HepG2 (cell line): ENCODE measurements around the gene MLST8. TPM values are rescaled to one million over a fixed set of nuclear protein-coding genes. Genes with fewer than 3 reads are reported as not detected.
A peak's percentile ranks its signal among the peaks of the same experiment; 100 is the strongest.

ENCODE experiments used
- ATAC-seq: fragments of 200-7000 bp; cut with Tn5 transposase; 3 replicates; pipeline ENCODE4 v1.9.1; 2020; ENCODE audit warnings: mild to moderate bottlenecking, moderate library complexity
- BruUV-seq: library from RNA; stranded (reverse); fragments of 400-500 nt; replicated peaks from 2 replicates; lab custom pipeline; 2021; lab: Mats Ljungman, UMichigan
- CTCF ChIA-PET: fragments of 300-600 bp; formaldehyde crosslinking; extraction: SDS; loops from one replicate; lab custom pipeline; 2021; ENCODE audit warnings: low total read pairs, inconsistent platforms, low intra/inter-chr PET ratio; lab: Yijun Ruan, JAX
- POLR2A ChIA-PET: fragments of 350-600 bp; sonication (Branson Sonifier 250); formaldehyde crosslinking; loops from one replicate; lab custom pipeline; 2020; ENCODE audit warnings: antibody characterized with exemption, inconsistent platforms; lab: Yijun Ruan, JAX
- DNase-seq: peaks from one replicate; pipeline ENCODE4 v3.0.0-alpha.2; 2015; ENCODE audit warnings: low spot score
- FAIRE-seq: peaks from 3 replicates; lab custom pipeline; 2011; peaks lifted over from hg19 to GRCh38; lab: Jason Lieb, UNC
- H2AFZ ChIP-seq: one replicate; pipeline ENCODE4 v1.6.1; 2011; ENCODE audit warnings: low read length, inconsistent platforms
- H3K27ac ChIP-seq: fragments of 300-600 bp; 3 replicates; pipeline ENCODE4 v1.8.0; 2011; ENCODE audit warnings: mixed run types, mild to moderate bottlenecking, mixed read lengths, low read length, inconsistent platforms; ENCODE audit not compliant: insufficient read depth; ENCODE audit errors: extremely low read length
- H3K27me3 ChIP-seq, 2 experiments: fragments of 200-600 bp in 1 of 2; 2 replicates in 1 of 2; 3 replicates in 1 of 2; pipeline versions ENCODE4 v1.6.0 to v1.8.0; 2011; ENCODE audit warnings: low read length in 2 of 2, mild to moderate bottlenecking in 2 of 2, moderate library complexity in 2 of 2, inconsistent platforms in 1 of 2; ENCODE audit not compliant: insufficient read depth in 2 of 2, control insufficient read depth in 1 of 2
- H3K36me3 ChIP-seq, 2 experiments: fragments of 200-600 bp in 1 of 2; replicated peaks in 1 of 2; 2 replicates in 1 of 2; 3 replicates in 1 of 2; pipeline versions ENCODE4 v1.5.1 to v1.8.0; 2011; ENCODE audit warnings: low read length in 2 of 2, inconsistent platforms in 1 of 2; ENCODE audit not compliant: insufficient read depth in 2 of 2, control insufficient read depth in 1 of 2
- H3K4me1 ChIP-seq: 2 replicates; pipeline ENCODE4 v1.5.1; 2012; ENCODE audit warnings: low read length, inconsistent platforms; ENCODE audit not compliant: insufficient read depth
- H3K4me2 ChIP-seq: 2 replicates; pipeline ENCODE4 v1.6.0; 2011; ENCODE audit warnings: low read depth, low read length, inconsistent platforms
- H3K4me3 ChIP-seq, 3 experiments: fragments of 200-600 bp in 1 of 3; sonication (generic), shearing (Covaris generic) in 1 of 3; replicated peaks in 1 of 3; 2 replicates each; pipeline ENCODE4 v1.5.1; 2011 to 2016; ENCODE audit warnings: low read length in 3 of 3, inconsistent platforms in 2 of 3, low read depth in 2 of 3, mild to moderate bottlenecking in 2 of 3, control low read depth in 1 of 3, mixed read lengths in 1 of 3; ENCODE audit not compliant: insufficient read depth in 1 of 3
- H3K79me2 ChIP-seq: one replicate; pipeline ENCODE4 v1.6.1; 2011; ENCODE audit warnings: low read length, inconsistent platforms; ENCODE audit not compliant: insufficient read depth
- H3K9ac ChIP-seq: 2 replicates; pipeline ENCODE4 v1.6.0; 2011; ENCODE audit warnings: mild to moderate bottlenecking, low read depth, low read length, inconsistent platforms; ENCODE audit not compliant: insufficient read depth
- H3K9me3 ChIP-seq: 2 replicates; pipeline ENCODE4 v1.5.1; 2012; ENCODE audit warnings: mild to moderate bottlenecking, low read length
- H4K20me1 ChIP-seq: 2 replicates; pipeline ENCODE4 v1.6.0; 2011; ENCODE audit warnings: inconsistent platforms, mild to moderate bottlenecking, low read length, moderate library complexity; ENCODE audit not compliant: insufficient read depth
- KDM4B ChIP-seq: sonication (generic); formaldehyde crosslinking; IDR thresholded peaks from 2 replicates; pipeline ENCODE4 v1.4.0; 2020; ENCODE audit warnings: missing genetic modification reagents
- MNT ChIP-seq: fragments of 450-650 bp; IDR thresholded peaks from 2 replicates; pipeline ENCODE4 v1.6.1; 2016
- ZBTB33 ChIP-seq: sonication (generic); formaldehyde crosslinking; IDR thresholded peaks from 2 replicates; pipeline ENCODE4 v1.4.0; 2020; ENCODE audit warnings: missing genetic modification reagents
- WGBS: methylation state at CpG from one replicate; pipeline ENCODE4 v1.1.6; 2017; ENCODE audit warnings: low lambda C conversion rate; 5-methylcytosine and 5-hydroxymethylcytosine counted together
- in situ Hi-C: cut with HindIII; loops from 2 replicates; pipeline ENCODE4 v1.10.0; 2017; ENCODE audit warnings: low pct_unique_long_range_greater_than_20kb; ENCODE audit not compliant: extremely low pct_ligation_motif_present
- intact Hi-C: fragments of 100-400 bp; cut with micrococcal nuclease; formaldehyde crosslinking; loops from one replicate; pipeline ENCODE4 v1.10.0; 2022; ENCODE audit not compliant: unreplicated experiment
- polyA plus RNA-seq, 8 experiments: library from polyadenylated mRNA; depleted of rRNA in 3 of 8; stranded (reverse) in 7 of 8; unstranded in 1 of 8; fragments of >200 nt; fragmentation: Illumina TruSeq in 4 of 8; extraction: Trizol in 4 of 8; gene quantifications; 2 replicates each; pipeline versions ENCODE4 v1.2.1 to v1.2.3, GENCODE V29; 2011 to 2016; ENCODE audit warnings: low read depth in 4 of 8, missing spikeins in 1 of 8, mixed read lengths in 1 of 8; ENCODE audit not compliant: insufficient read depth in 1 of 8
- total RNA-seq, 5 experiments: library from RNA; depleted of rRNA; stranded (reverse); fragments of >200 nt; fragmentation: Illumina TruSeq; extraction: Trizol; gene quantifications; 2 replicates each; pipeline ENCODE4 v1.2.3, GENCODE V29; 2016; ENCODE audit warnings: low read depth in 1 of 5

MLST8 gene
- total and polyA plus RNA-seq, 2 of the 13 experiments (the other 11 are each of a cell fraction or from before 2014, with no cell fraction given), result 30.8 to 72.7 TPM

GRCh38 chr16:2186505-2186904, 18.7 kb upstream of the MLST8 start (continued):
- no peak for TF ChIP-seq MNT
- TF ChIP-seq, all 625 proteins: peak for 0

GRCh38 chr16:2187212-2187611, 18.0 kb upstream of the MLST8 start:
- no peak overlapping the region for H3K4me2 ChIP-seq
- H3K4me3 ChIP-seq, result no peak overlapping the region
- no peaks in the 10 kb centered on the region for H4K20me1 ChIP-seq
- H3K79me2 ChIP-seq, result no peaks in the 10 kb centered on the region
- in situ Hi-C loops (no loop called here), intact Hi-C loops (no loop called here)
- H3K36me3 ChIP-seq, result no peaks in the 10 kb centered on the region
- H3K27me3 ChIP-seq, result no peaks in the 10 kb centered on the region
- peaks cover 37% of the 10 kb centered on the region for H3K4me1 ChIP-seq
- no peak overlapping the region for H3K27ac ChIP-seq
- H3K9ac ChIP-seq, result no peak overlapping the region
- BruUV-seq, result no TSS peak
- DNase-seq (no peak), FAIRE-seq (no peak), ATAC-seq (no peak)
- peak; percentile 65; the same call in 1 of the 2 replicates for TF ChIP-seq ZBTB33 (CRISPR knock-in tag)
- no peak for TF ChIP-seq KDM4B (CRISPR knock-in tag)
- ChIA-PET POLR2A (interaction anchor here (1.1 to 1.5 kb wide), 2 partner anchors 32 to 47 kb away, joined by 3 to 9 read pairs; partner anchors contain the start of gene TRAF7), CTCF (no interaction called here)
- WGBS, result 76% methylated on average over 9 of the region's 17 CpGs
- H3K9me3 ChIP-seq, result no peaks in the 10 kb centered on the region
- H2AFZ ChIP-seq, result no peak overlapping the region
